Measurements from ENCODE around the gene CA14. TPM values are rescaled to one million over a fixed set of nuclear protein-coding genes. Genes with fewer than 3 reads are reported as not detected.

Gene CA14
- total and polyA plus RNA-seq, 2 of the 4 experiments (the other 2 are of a cell fraction): not detected

DNA sequence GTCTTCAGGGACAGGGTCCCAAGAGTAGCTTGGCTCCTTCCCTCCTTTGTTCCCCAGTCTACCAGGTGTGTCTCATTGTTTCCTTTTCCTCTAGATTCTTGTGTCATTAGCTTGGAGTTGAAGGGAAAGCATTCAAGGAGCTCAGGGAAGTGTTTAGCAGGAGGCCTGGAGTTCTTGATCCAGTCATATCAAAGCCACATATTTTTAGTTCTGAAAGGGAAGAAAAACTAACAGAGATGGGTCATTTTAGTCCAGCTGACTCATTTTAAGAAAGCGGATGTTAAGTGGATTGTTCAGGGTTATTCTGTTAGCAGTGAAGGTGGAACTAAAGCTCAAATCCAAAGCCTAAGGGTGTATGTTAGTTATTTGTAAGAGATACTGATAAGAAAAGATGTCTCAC, 15.7 kb downstream of the CA14 start:
- peak; percentile 61 for DNase-seq
- peak overlapping the region; percentile 45 for H3K4me3 ChIP-seq (ENCODE audit: insufficient read depth, low read depth, low read length)

More for the DNA sequence above, 15.7 kb downstream of the CA14 start:
- Histone ChIP-seq H4K20me1 (ENCODE audit: insufficient read depth, low read length) (no peaks in the 10 kb centered on the region), H3K9ac (ENCODE audit: low read depth, low read length) (peak overlapping the region; percentile 67), H3K9me1 (ENCODE audit: insufficient read depth, low read length) (peaks cover 3% of the 10 kb centered on the region; the same call in 1 of the 2 replicates), H2AK5ac (ENCODE audit: low read depth, low read length) (peak overlapping the region; percentile 69; the same call in 1 of the 2 replicates), H2BK5ac (ENCODE audit: low read depth, low read length, poor library complexity, severe bottlenecking) (peak overlapping the region; percentile 82), H3K56ac (ENCODE audit: extremely low read depth, insufficient read depth, low read length) (peak overlapping the region; percentile 63; the same call in 1 of the 2 replicates), H3K18ac (ENCODE audit: low read depth, low read length) (peak overlapping the region; percentile 42; the same call in 1 of the 2 replicates), H3K4me1 (ENCODE audit: control insufficient read depth, insufficient read depth, low read length) (peaks cover 4% of the 10 kb centered on the region; the same call in 1 of the 2 replicates), H2AK9ac (replicated peaks; ENCODE audit: low read depth, low read length, poor library complexity) (peak overlapping the region; percentile 75), H3K4ac (ENCODE audit: low read depth, low read length) (peak overlapping the region; percentile 86), H3K4me2 (ENCODE audit: low read depth, low read length) (peak overlapping the region; percentile 90), H3K14ac (replicated peaks; ENCODE audit: low read depth, low read length) (peak overlapping the region; percentile 90), H3K27me3 (ENCODE audit: control insufficient read depth, insufficient read depth, low read length) (no peaks in the 10 kb centered on the region), H4K8ac (ENCODE audit: low read depth in 2 of 2, low read length in 2 of 2) (peak overlapping the region; percentile 46 to 90; a peak in 3 of 4 replicates), H3K9me3 (ENCODE audit: control insufficient read depth, insufficient read depth, low read length) (no peaks in the 10 kb centered on the region), H3K23ac (ENCODE audit: low read depth, low read length) (peak overlapping the region; percentile 80), H3K36me3 (ENCODE audit: control insufficient read depth, insufficient read depth, low read length) (no peaks in the 10 kb centered on the region), H4K5ac (ENCODE audit: low read depth, low read length) (peak overlapping the region; percentile 47), H2AFZ (replicated peaks; ENCODE audit: low read length, poor library complexity) (peak overlapping the region; percentile 82), H3K79me1 (ENCODE audit: low read depth in 1 of 2, low read length in 2 of 2) (peaks cover 4 to 20% of the 10 kb centered on the region in 2 experiments; a peak in 3 of 4 replicates), H3K27ac (ENCODE audit: insufficient read depth, low read length) (peak overlapping the region; percentile 52), H2BK120ac (ENCODE audit: low read depth, low read length) (peak overlapping the region; percentile 56), H2BK15ac (ENCODE audit: low read depth, low read length) (peak overlapping the region; percentile 46; the same call in 1 of the 3 replicates), H2BK20ac (ENCODE audit: low read depth, low read length) (peak overlapping the region; percentile 54; the same call in 1 of the 2 replicates), H4K91ac (ENCODE audit: insufficient read depth, low read depth, low read length) (peak overlapping the region; percentile 59; the same call in 1 of the 2 replicates)
- no CpG with 5 or more reads among the region's 1 CpG for WGBS, 2 experiments (ENCODE audit: extremely low coverage in 2 of 2, insufficient read length in 1 of 2)
- ATAC-seq (ENCODE audit: low read depth): no peak
- ChIA-PET POLR2A (ENCODE audit: unreplicated experiment) (interaction anchor here (0.8 to 1.8 kb wide), 2 partner anchors 9 to 17 kb away, joined by 5 to 6 read pairs; partner anchors contain the start of gene CIART), CTCF (interaction anchor here (0.7 to 3.1 kb wide), 2 partner anchors 8 to 18 kb away, joined by 4 to 18 read pairs; no protein-coding TSS in a partner anchor)
- dilution Hi-C loops (cut with HindIII; ENCODE audit: low sequenced_read_pairs, unreplicated experiment): no loop called here
- in situ Hi-C loops (cut with MboI; ENCODE audit: low sequenced_read_pairs): no loop called here
- no TSS peak for BruUV-seq (replicated peaks)
- intact Hi-C loops (cut with micrococcal nuclease): no loop called here
- TF ChIP-seq, protein P1, sequence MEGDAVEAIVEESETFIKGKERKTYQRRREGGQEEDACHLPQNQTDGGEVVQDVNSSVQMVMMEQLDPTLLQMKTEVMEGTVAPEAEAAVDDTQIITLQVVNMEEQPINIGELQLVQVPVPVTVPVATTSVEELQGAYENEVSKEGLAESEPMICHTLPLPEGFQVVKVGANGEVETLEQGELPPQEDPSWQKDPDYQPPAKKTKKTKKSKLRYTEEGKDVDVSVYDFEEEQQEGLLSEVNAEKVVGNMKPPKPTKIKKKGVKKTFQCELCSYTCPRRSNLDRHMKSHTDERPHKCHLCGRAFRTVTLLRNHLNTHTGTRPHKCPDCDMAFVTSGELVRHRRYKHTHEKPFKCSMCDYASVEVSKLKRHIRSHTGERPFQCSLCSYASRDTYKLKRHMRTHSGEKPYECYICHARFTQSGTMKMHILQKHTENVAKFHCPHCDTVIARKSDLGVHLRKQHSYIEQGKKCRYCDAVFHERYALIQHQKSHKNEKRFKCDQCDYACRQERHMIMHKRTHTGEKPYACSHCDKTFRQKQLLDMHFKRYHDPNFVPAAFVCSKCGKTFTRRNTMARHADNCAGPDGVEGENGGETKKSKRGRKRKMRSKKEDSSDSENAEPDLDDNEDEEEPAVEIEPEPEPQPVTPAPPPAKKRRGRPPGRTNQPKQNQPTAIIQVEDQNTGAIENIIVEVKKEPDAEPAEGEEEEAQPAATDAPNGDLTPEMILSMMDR (conservative IDR thresholded peaks at IDR 0.05; ENCODE audit: low read depth, low read length): no peak
- TF ChIP-seq POLR2A (IDR thresholded peaks at IDR 0.05; ENCODE audit: low read depth, low read length) (no peak), RCOR1 (IDR thresholded peaks at IDR 0.05; ENCODE audit: insufficient replicate concordance, low read length) (no peak), FOS (IDR thresholded peaks at IDR 0.05; ENCODE audit: low read depth, low read length) (no peak), RFX5 (IDR thresholded peaks at IDR 0.05; ENCODE audit: low read depth, low read length) (no peak), MAFK (IDR thresholded peaks at IDR 0.05; ENCODE audit: low read depth, low read length) (no peak), SMC3 (IDR thresholded peaks at IDR 0.05; ENCODE audit: low read depth, low read length) (no peak), CEBPB (IDR thresholded peaks at IDR 0.05; ENCODE audit: low read depth, low read length) (no peak)
